HG02642 (cell line): ENCODE measurements around the gene HPCAL1.

Source experiments
- ATAC-seq: cut with Tn5 transposase; IDR thresholded peaks from one replicate; pipeline ENCODE4 v1.9.1; 2021; ENCODE audit warnings: mild to moderate bottlenecking; ENCODE audit not compliant: unreplicated experiment, poor library complexity

HPCAL1 gene

GRCh38 chr2:10331702-10332401 lies 29.1 kb downstream of the HPCAL1 start:
- ATAC-seq: peak; percentile 50

- no peak for ATAC-seq
Observed at GRCh38 chr2:10332402-10333246, 29.9 kb downstream of the HPCAL1 start.

- ATAC-seq: no peak
Observed at GRCh38 chr2:10333247-10333613, 30.5 kb downstream of the HPCAL1 start.

- ATAC-seq: no peak
Observed at GRCh38 chr2:10333966-10334365, 31.3 kb downstream of the HPCAL1 start.

GRCh38 chr2:10335046-10335840 lies 32.5 kb downstream of the HPCAL1 start:
- no peak for ATAC-seq

GRCh38 chr2:10336283-10336682 lies 33.6 kb downstream of the HPCAL1 start:
- no peak for ATAC-seq

- no peak for ATAC-seq
Observed at GRCh38 chr2:10337449-10338269, 35.0 kb downstream of the HPCAL1 start.

GRCh38 chr2:10338270-10339188 lies 35.8 kb downstream of the HPCAL1 start:
- ATAC-seq: no peak

- no peak for ATAC-seq
Observed at GRCh38 chr2:10339647-10340592, 37.2 kb downstream of the HPCAL1 start.

GRCh38 chr2:10340593-10340975 lies 37.9 kb downstream of the HPCAL1 start:
- ATAC-seq: no peak

GRCh38 chr2:10341193-10341592 lies 38.5 kb downstream of the HPCAL1 start:
- no peak for ATAC-seq

- ATAC-seq: no peak
Observed at GRCh38 chr2:10342245-10342951, 39.7 kb downstream of the HPCAL1 start.

GRCh38 chr2:10343191-10343590 lies 40.5 kb downstream of the HPCAL1 start:
- no peak for ATAC-seq

- no peak for ATAC-seq
Observed at GRCh38 chr2:10343658-10344057, 41.0 kb downstream of the HPCAL1 start.

GRCh38 chr2:10344105-10345066 lies 41.7 kb downstream of the HPCAL1 start:
- ATAC-seq: no peak

GRCh38 chr2:10345126-10345525 lies 42.4 kb downstream of the HPCAL1 start:
- no peak for ATAC-seq
